ENCODE measurements around the gene CHRDL2. TPM values are rescaled to one million over a fixed set of nuclear protein-coding genes. Genes with fewer than 3 reads are reported as not detected.

CHRDL2 gene
- total RNA-seq, 2 donors from 2014 or later: 0.09 to 9.1 TPM

- WGBS: 67% methylated on average over 4 of the region's 4 CpGs
- Histone ChIP-seq H3K36me3 (no peaks in the 10 kb centered on the region), H3K9me3 (no peaks in the 10 kb centered on the region), H3K4me1 (replicated peaks) (no peaks in the 10 kb centered on the region), H3K27ac (no peak overlapping the region), H3K27me3 (replicated peaks; ENCODE audit: insufficient read depth) (no peaks in the 10 kb centered on the region), H3K4me3 (no peak overlapping the region)
- no peak for TF ChIP-seq POLR2A (IDR thresholded peaks at IDR 0.05)
- TF ChIP-seq CTCF (IDR thresholded peaks at IDR 0.05): no peak
- TF ChIP-seq POLR2AphosphoS5 (IDR thresholded peaks at IDR 0.05): no peak
- intact Hi-C loops (cut with DNase I): loop anchor here (5.0 kb wide), 2 partner anchors 36 to 49 kb away; no protein-coding TSS in a partner anchor
- DNase-seq (ENCODE audit: low spot score): no peak
Measured at GRCh38 chr11:74691755-74692154, 39.5 kb downstream of the CHRDL2 start.

- Histone ChIP-seq H3K9me3 (no peaks in the 10 kb centered on the region), H3K4me3 (no peak overlapping the region), H3K27ac (no peak overlapping the region), H3K27me3 (replicated peaks; ENCODE audit: insufficient read depth) (no peaks in the 10 kb centered on the region), H3K4me1 (replicated peaks) (no peaks in the 10 kb centered on the region), H3K36me3 (no peaks in the 10 kb centered on the region)
- TF ChIP-seq POLR2A (IDR thresholded peaks at IDR 0.05) (no peak), CTCF (IDR thresholded peaks at IDR 0.05) (no peak), POLR2AphosphoS5 (IDR thresholded peaks at IDR 0.05) (no peak)
- intact Hi-C loops (cut with DNase I): loop anchor here (5.0 kb wide), 2 partner anchors 38 to 47 kb away; no protein-coding TSS in a partner anchor
- DNase-seq (ENCODE audit: low spot score): no peak
- 94% methylated on average over 4 of the region's 4 CpGs for WGBS
Measured at GRCh38 chr11:74689666-74690065, 41.6 kb downstream of the CHRDL2 start.

- Histone ChIP-seq H3K27me3 (replicated peaks; ENCODE audit: insufficient read depth) (no peaks in the 10 kb centered on the region), H3K9me3 (no peaks in the 10 kb centered on the region), H3K4me1 (replicated peaks) (peaks cover 3% of the 10 kb centered on the region), H3K4me3 (no peak overlapping the region), H3K36me3 (no peaks in the 10 kb centered on the region), H3K27ac (no peak overlapping the region)
- 78% methylated on average over 6 of the region's 6 CpGs for WGBS
- no peak for DNase-seq (ENCODE audit: low spot score)
- TF ChIP-seq POLR2AphosphoS5 (IDR thresholded peaks at IDR 0.05) (no peak), CTCF (IDR thresholded peaks at IDR 0.05) (no peak), POLR2A (IDR thresholded peaks at IDR 0.05) (no peak)
- intact Hi-C loops (cut with DNase I): no loop called here
Measured at GRCh38 chr11:74687237-74688023, 43.8 kb downstream of the CHRDL2 start.

GRCh38 chr11:74686792-74687191 is 44.4 kb downstream of the CHRDL2 start:
- intact Hi-C loops (cut with DNase I): no loop called here
- no peak overlapping the region for H3K4me3 ChIP-seq
- no peaks in the 10 kb centered on the region for H3K36me3 ChIP-seq
- H3K4me1 ChIP-seq (replicated peaks): peaks cover 10% of the 10 kb centered on the region
- no peaks in the 10 kb centered on the region for H3K27me3 ChIP-seq (replicated peaks; ENCODE audit: insufficient read depth)
- WGBS: 91% methylated on average over 4 of the region's 4 CpGs
- no peak overlapping the region for H3K27ac ChIP-seq
- no peak for DNase-seq (ENCODE audit: low spot score)
- H3K9me3 ChIP-seq: no peaks in the 10 kb centered on the region
- TF ChIP-seq CTCF (IDR thresholded peaks at IDR 0.05): no peak
- TF ChIP-seq POLR2A (IDR thresholded peaks at IDR 0.05): no peak
- no peak for TF ChIP-seq POLR2AphosphoS5 (IDR thresholded peaks at IDR 0.05)

GRCh38 chr11:74685905-74686304 is 45.3 kb downstream of the CHRDL2 start:
- Histone ChIP-seq H3K4me1 (replicated peaks) (peaks cover 10% of the 10 kb centered on the region), H3K36me3 (no peaks in the 10 kb centered on the region), H3K27me3 (replicated peaks; ENCODE audit: insufficient read depth) (no peaks in the 10 kb centered on the region), H3K4me3 (no peak overlapping the region), H3K9me3 (no peaks in the 10 kb centered on the region), H3K27ac (no peak overlapping the region)
- 94% methylated on average over 3 of the region's 3 CpGs for WGBS
- no peak for DNase-seq (ENCODE audit: low spot score)
- intact Hi-C loops (cut with DNase I): no loop called here
- TF ChIP-seq POLR2A (IDR thresholded peaks at IDR 0.05) (no peak), POLR2AphosphoS5 (IDR thresholded peaks at IDR 0.05) (no peak), CTCF (IDR thresholded peaks at IDR 0.05) (no peak)
